ENCODE measurements around the gene CXCR3. TPM values are rescaled to one million over a fixed set of nuclear protein-coding genes. Genes with fewer than 3 reads are reported as not detected.
"Not testable (repeated sequence)": the region's sequence is repeated elsewhere in the genome, so short reads cannot be mapped to it uniquely, and the experiment has no call there.

The CXCR3 gene
- total RNA-seq, 4 donors from 2014 or later: not detected

GRCh38 chrX:71650333-71650969 is 32.1 kb upstream of the CXCR3 start:
- Histone ChIP-seq H3K36me3 (no peaks in the 10 kb centered on the region), H3K4me3 (no peak overlapping the region), H3K9me3 (no peaks in the 10 kb centered on the region), H3K4me1 (no peaks in the 10 kb centered on the region), H3K27me3 (no peaks in the 10 kb centered on the region), H3K27ac (no peak overlapping the region)
- DNase-seq (ENCODE audit: low spot score in 2 of 2): no peak
- WGBS, 2 donors: 72 to 78% methylated on average over 4 of the region's 4 CpGs
- TF ChIP-seq CTCF (IDR thresholded peaks at IDR 0.05): no peak
- TF ChIP-seq EP300 (IDR thresholded peaks at IDR 0.05): no peak
- TF ChIP-seq POLR2A (IDR thresholded peaks at IDR 0.05): no peak

- 52 to 57% methylated on average over 5 to 6 of the region's 6 CpGs for WGBS, 2 donors
- not testable (repeated sequence) for H3K9me3 ChIP-seq; H3K36me3 ChIP-seq; H3K4me1 ChIP-seq; DNase-seq (ENCODE audit: low spot score in 2 of 2); H3K27me3 ChIP-seq; H3K27ac ChIP-seq; H3K4me3 ChIP-seq
Observed at GRCh38 chrX:71644406-71644805, 26.1 kb upstream of the CXCR3 start.

GRCh38 chrX:71640002-71640401 is 21.7 kb upstream of the CXCR3 start:
- Histone ChIP-seq H3K4me3 (no peak overlapping the region), H3K9me3 (no peaks in the 10 kb centered on the region), H3K27me3 (peaks cover 0 to 6% of the 10 kb centered on the region in 2 donors), H3K36me3 (no peaks in the 10 kb centered on the region), H3K27ac (no peak overlapping the region), H3K4me1 (no peaks in the 10 kb centered on the region)
- DNase-seq (ENCODE audit: low spot score in 2 of 2): no peak
- WGBS, 2 donors: 78 to 96% methylated on average over 4 of the region's 4 CpGs
- TF ChIP-seq CTCF (IDR thresholded peaks at IDR 0.05) (no peak), POLR2A (IDR thresholded peaks at IDR 0.05) (no peak), EP300 (IDR thresholded peaks at IDR 0.05) (no peak)

GRCh38 chrX:71638409-71638808 is 20.1 kb upstream of the CXCR3 start:
- H3K27me3 ChIP-seq: no peaks in the 10 kb centered on the region
- no peak for DNase-seq (ENCODE audit: low spot score in 2 of 2)
- no peak overlapping the region for H3K27ac ChIP-seq
- H3K9me3 ChIP-seq: no peaks in the 10 kb centered on the region
- TF ChIP-seq EP300 (IDR thresholded peaks at IDR 0.05) (no peak), POLR2A (IDR thresholded peaks at IDR 0.05) (no peak), CTCF (IDR thresholded peaks at IDR 0.05) (no peak)
- 73 to 85% methylated on average over 4 of the region's 4 CpGs for WGBS, 2 donors
- no peaks in the 10 kb centered on the region for H3K36me3 ChIP-seq
- H3K4me3 ChIP-seq: no peak overlapping the region
- no peaks in the 10 kb centered on the region for H3K4me1 ChIP-seq

GRCh38 chrX:71637848-71638247 is 19.5 kb upstream of the CXCR3 start:
- no peak overlapping the region for H3K27ac ChIP-seq
- H3K4me1 ChIP-seq: no peaks in the 10 kb centered on the region
- WGBS, 2 donors: 50 to 51% methylated on average over 4 of the region's 4 CpGs
- no peaks in the 10 kb centered on the region for H3K36me3 ChIP-seq
- no peaks in the 10 kb centered on the region for H3K27me3 ChIP-seq
- no peak overlapping the region for H3K4me3 ChIP-seq
- DNase-seq (ENCODE audit: low spot score in 2 of 2): no peak
- no peaks in the 10 kb centered on the region for H3K9me3 ChIP-seq
- TF ChIP-seq POLR2A (IDR thresholded peaks at IDR 0.05) (no peak), CTCF (IDR thresholded peaks at IDR 0.05) (no peak), EP300 (IDR thresholded peaks at IDR 0.05) (no peak)

- Histone ChIP-seq H3K9me3 (no peaks in the 10 kb centered on the region), H3K36me3 (no peaks in the 10 kb centered on the region), H3K27me3 (no peaks in the 10 kb centered on the region), H3K27ac (no peak overlapping the region), H3K4me3 (no peak overlapping the region), H3K4me1 (no peaks in the 10 kb centered on the region)
- DNase-seq (ENCODE audit: low spot score in 2 of 2): no peak
- TF ChIP-seq POLR2A (IDR thresholded peaks at IDR 0.05) (no peak), CTCF (IDR thresholded peaks at IDR 0.05) (no peak), EP300 (IDR thresholded peaks at IDR 0.05) (no peak)
- 61 to 80% methylated on average over 3 of the region's 3 CpGs for WGBS, 2 donors
Observed at GRCh38 chrX:71637253-71637618, 18.9 kb upstream of the CXCR3 start.
